ENCODE results near the gene FXYD5. TPM values are rescaled to one million over a fixed set of nuclear protein-coding genes. Genes with fewer than 3 reads are reported as not detected.

FXYD5 gene
- total and polyA plus RNA-seq, 10 of the 15 experiments (the other 5 are each of a cell fraction or from before 2014, with no cell fraction given) = 30.0 to 159 (median 93.9) TPM

- H4K20me1 ChIP-seq (ENCODE audit: control insufficient read depth, insufficient read depth) = no peaks in the 10 kb centered on the region
- CTCF ChIA-PET = interaction anchor here (1.3 to 6.4 kb wide), 3 partner anchors 17 to 75 kb away, joined by 4 to 75 read pairs (median 34); partner anchors contain the start of genes FXYD7 and LGI4
- H2AFZ ChIP-seq (ENCODE audit: control insufficient read depth, low read depth, low read length) = no peak overlapping the region
- ATAC-seq = no peak
- RAD21 ChIA-PET (ENCODE audit: unreplicated experiment) = interaction anchor here (0.5 to 1.6 kb wide), 2 partner anchors 10 to 17 kb away, joined by 3 to 6 read pairs; no protein-coding TSS in a partner anchor
- H3K9me3 ChIP-seq (replicated peaks; ENCODE audit: control insufficient read depth, insufficient read depth, low read length) = no peaks in the 10 kb centered on the region
- SMC1A ChIA-PET (ENCODE audit: uncharacterized antibody, unreplicated experiment) = interaction anchor here (0.7 to 3.6 kb wide), 2 partner anchors 23 to 229 kb away, joined by 3 to 10 read pairs; partner anchors contain the start of gene FFAR1
- H3K27me3 ChIP-seq (replicated peaks in 1 of 2; ENCODE audit: control insufficient read depth in 2 of 2, insufficient read depth in 2 of 2, low read length in 1 of 2) = no peaks in the 10 kb centered on the region
- no peak for DNase-seq (ENCODE audit: low read depth, low spot score)
- H3K4me3 ChIP-seq = no peak overlapping the region
- no peak overlapping the region for H3K27ac ChIP-seq (ENCODE audit: control insufficient read depth, insufficient read depth)
- FAIRE-seq = no peak
- H3K9ac ChIP-seq (ENCODE audit: control insufficient read depth, insufficient read depth, low read length) = no peak overlapping the region
- no peak overlapping the region for H3K4me2 ChIP-seq (ENCODE audit: control insufficient read depth, insufficient read depth)
- BruUV-seq (replicated peaks) = no TSS peak
- peaks cover 6% of the 10 kb centered on the region for H3K4me1 ChIP-seq (ENCODE audit: control insufficient read depth, insufficient read depth, low read length)
- H3K36me3 ChIP-seq (ENCODE audit: control insufficient read depth in 2 of 2, insufficient read depth in 2 of 2, low read length in 1 of 2) = no peaks in the 10 kb centered on the region
- WGBS (ENCODE audit: insufficient coverage, insufficient replicate concordance, low lambda C conversion rate, missing lambda C conversion rate) = 45% methylated on average over 11 of the region's 13 CpGs
- H3K79me2 ChIP-seq (ENCODE audit: control insufficient read depth, insufficient read depth, low read length) = no peaks in the 10 kb centered on the region
- POLR2A ChIA-PET = interaction anchor here (0.6 kb wide), 1 partner anchor 362 kb away, joined by 5 read pairs; no protein-coding TSS in a partner anchor
- intact Hi-C loops (cut with micrococcal nuclease; ENCODE audit: unreplicated experiment) = no loop called here
- in situ Hi-C loops (cut with MboI) = no loop called here
- TF ChIP-seq, protein P1, sequence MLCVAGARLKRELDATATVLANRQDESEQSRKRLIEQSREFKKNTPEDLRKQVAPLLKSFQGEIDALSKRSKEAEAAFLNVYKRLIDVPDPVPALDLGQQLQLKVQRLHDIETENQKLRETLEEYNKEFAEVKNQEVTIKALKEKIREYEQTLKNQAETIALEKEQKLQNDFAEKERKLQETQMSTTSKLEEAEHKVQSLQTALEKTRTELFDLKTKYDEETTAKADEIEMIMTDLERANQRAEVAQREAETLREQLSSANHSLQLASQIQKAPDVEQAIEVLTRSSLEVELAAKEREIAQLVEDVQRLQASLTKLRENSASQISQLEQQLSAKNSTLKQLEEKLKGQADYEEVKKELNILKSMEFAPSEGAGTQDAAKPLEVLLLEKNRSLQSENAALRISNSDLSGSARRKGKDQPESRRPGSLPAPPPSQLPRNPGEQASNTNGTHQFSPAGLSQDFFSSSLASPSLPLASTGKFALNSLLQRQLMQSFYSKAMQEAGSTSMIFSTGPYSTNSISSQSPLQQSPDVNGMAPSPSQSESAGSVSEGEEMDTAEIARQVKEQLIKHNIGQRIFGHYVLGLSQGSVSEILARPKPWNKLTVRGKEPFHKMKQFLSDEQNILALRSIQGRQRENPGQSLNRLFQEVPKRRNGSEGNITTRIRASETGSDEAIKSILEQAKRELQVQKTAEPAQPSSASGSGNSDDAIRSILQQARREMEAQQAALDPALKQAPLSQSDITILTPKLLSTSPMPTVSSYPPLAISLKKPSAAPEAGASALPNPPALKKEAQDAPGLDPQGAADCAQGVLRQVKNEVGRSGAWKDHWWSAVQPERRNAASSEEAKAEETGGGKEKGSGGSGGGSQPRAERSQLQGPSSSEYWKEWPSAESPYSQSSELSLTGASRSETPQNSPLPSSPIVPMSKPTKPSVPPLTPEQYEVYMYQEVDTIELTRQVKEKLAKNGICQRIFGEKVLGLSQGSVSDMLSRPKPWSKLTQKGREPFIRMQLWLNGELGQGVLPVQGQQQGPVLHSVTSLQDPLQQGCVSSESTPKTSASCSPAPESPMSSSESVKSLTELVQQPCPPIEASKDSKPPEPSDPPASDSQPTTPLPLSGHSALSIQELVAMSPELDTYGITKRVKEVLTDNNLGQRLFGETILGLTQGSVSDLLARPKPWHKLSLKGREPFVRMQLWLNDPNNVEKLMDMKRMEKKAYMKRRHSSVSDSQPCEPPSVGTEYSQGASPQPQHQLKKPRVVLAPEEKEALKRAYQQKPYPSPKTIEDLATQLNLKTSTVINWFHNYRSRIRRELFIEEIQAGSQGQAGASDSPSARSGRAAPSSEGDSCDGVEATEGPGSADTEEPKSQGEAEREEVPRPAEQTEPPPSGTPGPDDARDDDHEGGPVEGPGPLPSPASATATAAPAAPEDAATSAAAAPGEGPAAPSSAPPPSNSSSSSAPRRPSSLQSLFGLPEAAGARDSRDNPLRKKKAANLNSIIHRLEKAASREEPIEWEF (IDR thresholded peaks at IDR 0.05; ENCODE audit: insufficient replicate concordance, low read depth, low read length) = no peak
- TF ChIP-seq IRF4 (IDR thresholded peaks at IDR 0.05; ENCODE audit: low read depth, low read length) (no peak), RBBP5 (conservative IDR thresholded peaks at IDR 0.05) (no peak), PAX8 (IDR thresholded peaks at IDR 0.05) (no peak), MEF2B (IDR thresholded peaks at IDR 0.05; ENCODE audit: partially characterized antibody, poor library complexity, severe bottlenecking) (no peak), ZBTB4 (CRISPR knock-in tag; IDR thresholded peaks at IDR 0.05) (no peak), BRCA1 (IDR thresholded peaks at IDR 0.05; ENCODE audit: low read depth, low read length) (no peak), ZNF622 (IDR thresholded peaks at IDR 0.05) (no peak)
- TF ChIP-seq, protein P2, sequence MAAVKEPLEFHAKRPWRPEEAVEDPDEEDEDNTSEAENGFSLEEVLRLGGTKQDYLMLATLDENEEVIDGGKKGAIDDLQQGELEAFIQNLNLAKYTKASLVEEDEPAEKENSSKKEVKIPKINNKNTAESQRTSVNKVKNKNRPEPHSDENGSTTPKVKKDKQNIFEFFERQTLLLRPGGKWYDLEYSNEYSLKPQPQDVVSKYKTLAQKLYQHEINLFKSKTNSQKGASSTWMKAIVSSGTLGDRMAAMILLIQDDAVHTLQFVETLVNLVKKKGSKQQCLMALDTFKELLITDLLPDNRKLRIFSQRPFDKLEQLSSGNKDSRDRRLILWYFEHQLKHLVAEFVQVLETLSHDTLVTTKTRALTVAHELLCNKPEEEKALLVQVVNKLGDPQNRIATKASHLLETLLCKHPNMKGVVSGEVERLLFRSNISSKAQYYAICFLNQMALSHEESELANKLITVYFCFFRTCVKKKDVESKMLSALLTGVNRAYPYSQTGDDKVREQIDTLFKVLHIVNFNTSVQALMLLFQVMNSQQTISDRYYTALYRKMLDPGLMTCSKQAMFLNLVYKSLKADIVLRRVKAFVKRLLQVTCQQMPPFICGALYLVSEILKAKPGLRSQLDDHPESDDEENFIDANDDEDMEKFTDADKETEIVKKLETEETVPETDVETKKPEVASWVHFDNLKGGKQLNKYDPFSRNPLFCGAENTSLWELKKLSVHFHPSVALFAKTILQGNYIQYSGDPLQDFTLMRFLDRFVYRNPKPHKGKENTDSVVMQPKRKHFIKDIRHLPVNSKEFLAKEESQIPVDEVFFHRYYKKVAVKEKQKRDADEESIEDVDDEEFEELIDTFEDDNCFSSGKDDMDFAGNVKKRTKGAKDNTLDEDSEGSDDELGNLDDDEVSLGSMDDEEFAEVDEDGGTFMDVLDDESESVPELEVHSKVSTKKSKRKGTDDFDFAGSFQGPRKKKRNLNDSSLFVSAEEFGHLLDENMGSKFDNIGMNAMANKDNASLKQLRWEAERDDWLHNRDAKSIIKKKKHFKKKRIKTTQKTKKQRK (IDR thresholded peaks at IDR 0.05; ENCODE audit: low read depth, low read length) = no peak
These were observed 36.1 kb upstream of the FXYD5 start for GRCh38 chr19:35118268-35119020.

Data from GM12878 (cell line).